HUES6 (cell line): ENCODE data around the gene DNAJB2.
A peak's percentile ranks its signal among the peaks of the same experiment; 100 is the strongest.
"Not testable (repeated sequence)": the region's sequence is repeated elsewhere in the genome, so short reads cannot be mapped to it uniquely, and the experiment has no call there.

Experiments
- H3K27ac ChIP-seq: 2 replicates; pipeline ENCODE4 v1.7.0; 2013; ENCODE audit warnings: low read depth, mild to moderate bottlenecking, low read length, inconsistent platforms
- H3K27me3 ChIP-seq: 2 replicates; pipeline ENCODE4 v1.6.1; 2013; ENCODE audit warnings: low read length; ENCODE audit not compliant: control insufficient read depth, insufficient read depth
- H3K36me3 ChIP-seq: 2 replicates; pipeline ENCODE4 v1.6.1; 2013; ENCODE audit warnings: low read length; ENCODE audit not compliant: control insufficient read depth, insufficient read depth
- H3K4me1 ChIP-seq: 2 replicates; pipeline ENCODE4 v1.6.1; 2013; ENCODE audit warnings: low read length; ENCODE audit not compliant: control insufficient read depth, insufficient read depth
- H3K4me3 ChIP-seq: 2 replicates; pipeline ENCODE4 v1.5.1; 2013; ENCODE audit warnings: low read depth, low read length
- H3K9ac ChIP-seq: one replicate; pipeline ENCODE4 v1.6.1; 2013; ENCODE audit warnings: mild to moderate bottlenecking, low read length
- H3K9me3 ChIP-seq: 2 replicates; pipeline ENCODE4 v1.6.1; 2013; ENCODE audit warnings: low read depth, low read length; ENCODE audit not compliant: control insufficient read depth, insufficient read depth

DNAJB2 gene

GRCh38 chr2:219249203-219249980, 29.8 kb upstream of the DNAJB2 start:
- H3K4me1 ChIP-seq = peaks cover 28% of the 10 kb centered on the region
- H3K27ac ChIP-seq = no peak overlapping the region
- H3K9ac ChIP-seq = no peak overlapping the region
- H3K4me3 ChIP-seq = no peak overlapping the region
- peaks cover 40% of the 10 kb centered on the region for H3K27me3 ChIP-seq
- H3K9me3 ChIP-seq = no peaks in the 10 kb centered on the region
- H3K36me3 ChIP-seq = peaks cover 26% of the 10 kb centered on the region

GRCh38 chr2:219250049-219250781, 29.0 kb upstream of the DNAJB2 start:
- Histone ChIP-seq H3K27ac (no peak overlapping the region), H3K36me3 (peaks cover 26% of the 10 kb centered on the region), H3K4me1 (peaks cover 23% of the 10 kb centered on the region), H3K4me3 (no peak overlapping the region), H3K27me3 (peaks cover 48% of the 10 kb centered on the region), H3K9ac (no peak overlapping the region), H3K9me3 (no peaks in the 10 kb centered on the region)

- Histone ChIP-seq H3K27ac (no peak overlapping the region), H3K27me3 (peaks cover 62% of the 10 kb centered on the region)
Observed at GRCh38 chr2:219251656-219252055, 27.5 kb upstream of the DNAJB2 start.

GRCh38 chr2:219252084-219252483, 27.1 kb upstream of the DNAJB2 start:
- Histone ChIP-seq H3K27ac (no peak overlapping the region), H3K9ac (no peak overlapping the region), H3K9me3 (no peaks in the 10 kb centered on the region), H3K4me3 (0 out of 2 replicates have a peak overlapping the region, but pooled peaks have one; percentile 73), H3K4me1 (peaks cover 21% of the 10 kb centered on the region), H3K36me3 (peaks cover 20% of the 10 kb centered on the region), H3K27me3 (peaks cover 65% of the 10 kb centered on the region)

More at GRCh38 chr2:219251656-219252055, 27.5 kb upstream of the DNAJB2 start:
- H3K4me3 ChIP-seq = no peak overlapping the region
- no peak overlapping the region for H3K9ac ChIP-seq
- no peaks in the 10 kb centered on the region for H3K9me3 ChIP-seq
- H3K36me3 ChIP-seq = peaks cover 24% of the 10 kb centered on the region
- peaks cover 21% of the 10 kb centered on the region for H3K4me1 ChIP-seq

- Histone ChIP-seq H3K4me3 (peak overlapping the region; percentile 73), H3K27me3 (peaks cover 65% of the 10 kb centered on the region), H3K36me3 (peaks cover 17% of the 10 kb centered on the region), H3K9ac (peak overlapping the region; percentile 1), H3K4me1 (peaks cover 21% of the 10 kb centered on the region), H3K9me3 (no peaks in the 10 kb centered on the region), H3K27ac (no peak overlapping the region)
Observed at GRCh38 chr2:219252570-219252899, 26.6 kb upstream of the DNAJB2 start.

GRCh38 chr2:219252900-219253752, 26.0 kb upstream of the DNAJB2 start, which contains the start of gene TUBA4B:
TSS of gene TUBA4B (plus strand) at chr2:219253243. CDS start at chr2:219253408, 165 bp downstream.
- Histone ChIP-seq H3K9ac (peak within 1 kb of the TSS; percentile 1), H3K4me1 (peaks cover 21% of the 10 kb centered on the region), H3K4me3 (peak within 1 kb of the TSS; percentile 73), H3K27me3 (peaks cover 65% of the 10 kb centered on the region), H3K36me3 (peaks cover 11% of the 10 kb centered on the region), H3K9me3 (no peaks in the 10 kb centered on the region), H3K27ac (no peak within 1 kb of the TSS)

GRCh38 chr2:219253753-219254589, 25.2 kb upstream of the DNAJB2 start, which contains the start of gene TUBA4A:
TSS of gene TUBA4A (minus strand) at chr2:219253918. CDS start at chr2:219253858, 60 bp downstream.
- Histone ChIP-seq H3K4me3 (peak within 1 kb of the TSS; percentile 73), H3K27ac (no peak within 1 kb of the TSS), H3K9ac (peak within 1 kb of the TSS; percentile 1), H3K36me3 (peaks cover 6% of the 10 kb centered on the region), H3K9me3 (no peaks in the 10 kb centered on the region), H3K27me3 (peaks cover 69% of the 10 kb centered on the region), H3K4me1 (peaks cover 19% of the 10 kb centered on the region)

GRCh38 chr2:219254590-219255201, 24.5 kb upstream of the DNAJB2 start:
- no peaks in the 10 kb centered on the region for H3K9me3 ChIP-seq
- H3K27me3 ChIP-seq = peaks cover 75% of the 10 kb centered on the region
- H3K4me1 ChIP-seq = peaks cover 12% of the 10 kb centered on the region
- no peak overlapping the region for H3K27ac ChIP-seq
- peaks cover 6% of the 10 kb centered on the region for H3K36me3 ChIP-seq
- H3K4me3 ChIP-seq = peak overlapping the region; percentile 73
- no peak overlapping the region for H3K9ac ChIP-seq

GRCh38 chr2:219258942-219259341, 20.2 kb upstream of the DNAJB2 start:
- H3K9ac ChIP-seq, H3K27ac ChIP-seq, H3K4me3 ChIP-seq, H3K4me1 ChIP-seq, H3K9me3 ChIP-seq, H3K36me3 ChIP-seq: not testable (repeated sequence)
- peaks cover 59% of the 10 kb centered on the region for H3K27me3 ChIP-seq
